Type B pancreatic cell (in vitro differentiated cells): ENCODE measurements around the gene CCT4. TPM values are rescaled to one million over a fixed set of nuclear protein-coding genes. Genes with fewer than 3 reads are reported as not detected.
A peak's percentile ranks its signal among the peaks of the same experiment; 100 is the strongest.
"Not testable (repeated sequence)": the region's sequence is repeated elsewhere in the genome, so short reads cannot be mapped to it uniquely, and the experiment has no call there.

Experiments used
- DNase-seq: peaks from one replicate; pipeline ENCODE4 v3.0.0; 2021; ENCODE audit warnings: mixed read lengths; ENCODE audit not compliant: unreplicated experiment; ENCODE audit errors: extremely low spot score
- H3K27ac Mint-ChIP-seq: 2 replicates; pipeline ENCODE4 v1.8.0; 2021; ENCODE audit warnings: mild to moderate bottlenecking, mixed read lengths
- H3K27me3 Mint-ChIP-seq: 2 replicates; pipeline ENCODE4 v1.8.0; 2021; ENCODE audit warnings: mixed read lengths
- H3K36me3 Mint-ChIP-seq: 2 replicates; pipeline ENCODE4 v1.8.0; 2021; ENCODE audit warnings: mixed read lengths
- H3K4me1 Mint-ChIP-seq: one replicate; pipeline ENCODE4 v1.8.0; 2021; ENCODE audit warnings: mixed read lengths; ENCODE audit not compliant: unreplicated experiment
- H3K4me3 Mint-ChIP-seq: 2 replicates; pipeline ENCODE4 v1.8.0; 2021; ENCODE audit warnings: mild to moderate bottlenecking, mixed read lengths
- H3K9me3 Mint-ChIP-seq: 2 replicates; pipeline ENCODE4 v1.8.0; 2021; ENCODE audit warnings: mixed read lengths
- total RNA-seq: library from RNA; stranded (reverse); gene quantifications from 2 replicates; pipeline ENCODE4 v1.2.1, GENCODE V29; 2021; ENCODE audit warnings: low replicate concordance
- TF ChIP-seq, protein P1 (sequence below): fragments of 200-600 bp; sonication (generic); conservative IDR thresholded peaks from 2 replicates; pipeline ENCODE4 v1.5.0; 2021; ENCODE audit warnings: antibody characterized with exemption, mild to moderate bottlenecking

CCT4 gene
- total RNA-seq, 1 donor from 2014 or later: 204 TPM

DNA sequence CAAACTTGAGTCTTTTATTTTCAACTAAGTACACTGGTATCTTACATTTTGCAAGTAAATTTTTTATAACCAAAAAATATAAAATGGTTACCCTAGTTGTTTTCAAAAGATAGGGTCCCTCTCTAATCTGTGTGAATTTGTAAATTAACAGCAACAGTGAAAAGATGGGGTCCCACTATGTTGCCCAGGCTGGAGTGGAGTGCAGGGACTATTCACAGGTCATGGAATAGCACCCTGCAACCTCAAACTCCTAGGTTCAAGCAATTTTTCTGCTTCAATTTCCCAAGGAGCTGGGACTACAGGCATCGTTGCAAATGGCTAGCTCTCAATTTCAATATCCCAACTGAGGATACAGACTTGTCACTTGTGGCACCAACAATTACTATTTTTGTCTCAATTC, 12.1 kb downstream of the CCT4 start:
- H3K4me1 Mint-ChIP-seq: no peaks in the 10 kb centered on the region
- H3K27ac Mint-ChIP-seq: no peak overlapping the region
- DNase-seq: no peak
- no peaks in the 10 kb centered on the region for H3K27me3 Mint-ChIP-seq
- H3K4me3 Mint-ChIP-seq: no peak overlapping the region
- no peaks in the 10 kb centered on the region for H3K9me3 Mint-ChIP-seq
- peaks cover 28% of the 10 kb centered on the region for H3K36me3 Mint-ChIP-seq
- TF ChIP-seq, protein P1, sequence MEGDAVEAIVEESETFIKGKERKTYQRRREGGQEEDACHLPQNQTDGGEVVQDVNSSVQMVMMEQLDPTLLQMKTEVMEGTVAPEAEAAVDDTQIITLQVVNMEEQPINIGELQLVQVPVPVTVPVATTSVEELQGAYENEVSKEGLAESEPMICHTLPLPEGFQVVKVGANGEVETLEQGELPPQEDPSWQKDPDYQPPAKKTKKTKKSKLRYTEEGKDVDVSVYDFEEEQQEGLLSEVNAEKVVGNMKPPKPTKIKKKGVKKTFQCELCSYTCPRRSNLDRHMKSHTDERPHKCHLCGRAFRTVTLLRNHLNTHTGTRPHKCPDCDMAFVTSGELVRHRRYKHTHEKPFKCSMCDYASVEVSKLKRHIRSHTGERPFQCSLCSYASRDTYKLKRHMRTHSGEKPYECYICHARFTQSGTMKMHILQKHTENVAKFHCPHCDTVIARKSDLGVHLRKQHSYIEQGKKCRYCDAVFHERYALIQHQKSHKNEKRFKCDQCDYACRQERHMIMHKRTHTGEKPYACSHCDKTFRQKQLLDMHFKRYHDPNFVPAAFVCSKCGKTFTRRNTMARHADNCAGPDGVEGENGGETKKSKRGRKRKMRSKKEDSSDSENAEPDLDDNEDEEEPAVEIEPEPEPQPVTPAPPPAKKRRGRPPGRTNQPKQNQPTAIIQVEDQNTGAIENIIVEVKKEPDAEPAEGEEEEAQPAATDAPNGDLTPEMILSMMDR: no peak

DNA sequence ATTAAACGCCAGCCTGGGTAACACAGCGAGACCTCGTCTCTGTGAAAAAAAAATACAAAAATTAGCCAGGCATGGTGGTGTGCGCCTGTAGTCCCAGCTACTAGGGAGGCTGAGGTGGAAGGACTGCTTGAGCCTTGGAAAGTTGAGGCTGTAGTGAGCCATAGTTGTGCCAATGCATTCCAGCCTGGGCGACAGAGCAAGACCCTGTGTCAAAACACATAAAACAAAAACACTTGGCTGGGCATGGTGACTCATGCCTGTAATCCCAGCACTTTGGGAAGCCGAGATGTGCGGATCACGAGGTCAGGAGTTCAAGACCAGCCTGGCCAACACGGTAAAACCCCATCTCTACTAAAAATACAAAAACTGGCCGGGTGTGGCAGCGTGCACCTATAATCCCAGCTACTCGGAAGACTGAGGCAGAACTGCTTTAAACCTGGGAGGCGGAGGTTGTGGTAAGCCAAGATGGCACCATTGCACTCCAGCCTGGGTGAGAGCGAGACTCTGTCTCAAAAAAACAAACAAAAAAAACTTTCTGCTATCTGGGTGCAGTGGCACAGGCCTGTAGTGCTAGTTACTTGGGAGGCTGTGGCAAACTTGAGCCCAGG, 21.9 kb downstream of the CCT4 start:
- not testable (repeated sequence) for H3K4me3 Mint-ChIP-seq, H3K27me3 Mint-ChIP-seq, DNase-seq, H3K27ac Mint-ChIP-seq, H3K9me3 Mint-ChIP-seq, H3K4me1 Mint-ChIP-seq
- peaks cover 54% of the 10 kb centered on the region for H3K36me3 Mint-ChIP-seq

DNA sequence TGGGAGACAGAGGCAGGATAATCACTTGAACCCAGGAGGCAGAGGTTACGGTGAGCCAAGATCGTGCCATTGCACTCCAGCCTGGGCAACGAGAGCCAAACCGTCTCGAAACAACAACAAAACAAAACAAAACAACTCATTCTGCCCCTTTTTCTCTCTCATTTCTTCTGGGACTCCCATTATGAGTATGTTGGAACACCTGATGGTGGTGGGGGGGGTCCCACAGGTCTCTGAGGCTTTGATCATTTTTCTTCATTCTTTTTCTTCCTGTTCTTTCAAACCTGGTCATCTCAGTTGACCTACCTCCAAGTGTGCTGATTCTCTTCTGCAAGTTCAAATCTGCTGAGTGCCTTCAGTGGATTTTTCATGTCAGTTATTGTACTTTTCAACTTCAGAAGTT, 26.4 kb downstream of the CCT4 start:
- Mint-ChIP-seq H3K4me3 (no peak overlapping the region), H3K36me3 (peaks cover 37% of the 10 kb centered on the region), H3K4me1 (no peaks in the 10 kb centered on the region), H3K9me3 (peaks cover 4% of the 10 kb centered on the region), H3K27me3 (no peaks in the 10 kb centered on the region), H3K27ac (no peak overlapping the region)
- TF ChIP-seq, protein P1: no peak
- no peak for DNase-seq

DNA sequence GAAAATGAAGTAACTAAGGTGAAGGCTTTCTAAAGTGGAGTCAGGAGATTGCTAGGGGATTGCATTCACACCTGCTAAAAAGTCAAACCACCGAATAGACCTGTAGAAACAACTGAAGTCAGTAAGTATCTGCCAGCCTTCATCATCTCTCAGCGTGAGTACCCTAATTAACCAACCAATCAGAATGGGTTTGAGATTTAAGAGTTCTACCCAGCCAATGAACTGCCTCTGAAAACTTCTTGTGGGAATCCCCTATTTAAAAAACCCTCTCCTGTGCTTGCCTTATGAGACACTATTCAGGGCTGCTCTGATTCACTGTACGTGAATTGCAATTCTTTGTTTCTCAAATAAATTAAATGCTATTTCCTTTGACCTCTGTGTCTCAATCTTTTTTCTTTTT, 31.2 kb downstream of the CCT4 start:
- H3K27ac Mint-ChIP-seq: no peak overlapping the region
- TF ChIP-seq, protein P1: no peak

DNA sequence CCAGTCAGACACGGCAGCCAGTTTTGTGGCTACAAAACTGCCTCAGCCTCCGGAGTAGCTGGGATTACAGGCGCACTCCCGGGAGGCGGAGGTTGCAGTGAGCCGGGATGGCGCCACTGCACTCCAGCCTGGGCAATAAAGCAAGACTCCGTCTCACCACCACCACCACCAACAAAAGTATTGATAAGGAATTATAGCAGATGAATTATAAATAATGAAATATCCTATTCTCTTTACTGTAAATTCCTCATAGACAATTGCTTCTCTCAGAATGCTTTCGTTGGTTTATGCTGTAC, 33.2 kb downstream of the CCT4 start:
- Mint-ChIP-seq H3K36me3 (no peaks in the 10 kb centered on the region), H3K4me1 (peaks cover 11% of the 10 kb centered on the region), H3K4me3 (peak overlapping the region; percentile 95), H3K9me3 (no peaks in the 10 kb centered on the region), H3K27me3 (no peaks in the 10 kb centered on the region), H3K27ac (peak overlapping the region; percentile 89)
- TF ChIP-seq, protein P1: no peak
- DNase-seq: no peak

More for the DNA sequence above, 31.2 kb downstream of the CCT4 start:
- DNase-seq: no peak
- no peaks in the 10 kb centered on the region for H3K27me3 Mint-ChIP-seq
- H3K4me3 Mint-ChIP-seq: no peak overlapping the region
- H3K9me3 Mint-ChIP-seq: no peaks in the 10 kb centered on the region
- peaks cover 8% of the 10 kb centered on the region for H3K4me1 Mint-ChIP-seq
- peaks cover 7% of the 10 kb centered on the region for H3K36me3 Mint-ChIP-seq

DNA sequence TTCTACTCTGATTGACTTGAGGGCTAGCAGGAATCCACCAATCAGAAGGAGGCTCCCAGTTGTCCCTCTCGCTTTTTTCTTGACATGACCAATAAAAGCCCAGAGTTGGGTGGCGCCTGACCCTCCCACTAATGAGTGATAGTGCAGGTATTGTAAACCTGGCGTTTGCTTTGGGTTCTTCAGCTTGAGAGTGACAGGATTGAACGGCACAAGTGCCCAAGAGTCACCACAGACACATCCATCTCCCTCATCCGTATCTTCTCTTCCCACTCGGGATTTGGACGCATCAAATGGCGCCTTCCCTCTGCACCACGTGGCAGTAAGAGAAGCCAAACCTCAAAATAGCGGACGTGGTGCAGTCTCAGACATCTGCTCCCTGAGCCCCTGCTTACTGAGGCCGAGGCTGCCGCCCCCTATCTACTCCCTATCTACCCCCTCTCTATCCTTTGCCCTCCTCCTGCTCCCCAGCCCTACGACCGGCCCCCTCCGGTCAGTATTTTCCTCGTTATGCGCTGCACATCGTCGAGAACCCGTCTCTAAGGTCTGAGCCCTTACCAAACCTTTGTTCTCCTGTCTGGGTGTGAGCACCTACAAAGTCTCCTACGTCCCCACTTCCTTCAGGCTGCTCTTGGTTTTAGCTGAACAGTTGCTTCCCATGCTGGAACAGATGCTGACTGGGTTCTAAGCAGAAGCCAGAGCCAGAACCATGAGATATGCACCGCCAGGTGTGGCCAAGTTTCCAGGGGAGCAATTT, 33.7 kb downstream of the CCT4 start:
- H3K36me3 Mint-ChIP-seq: no peaks in the 10 kb centered on the region
- H3K4me1 Mint-ChIP-seq: peaks cover 11% of the 10 kb centered on the region
- H3K9me3 Mint-ChIP-seq: no peaks in the 10 kb centered on the region
- H3K27ac Mint-ChIP-seq: peak overlapping the region; percentile 89
- TF ChIP-seq, protein P1: peak; percentile 14
- DNase-seq: peak; percentile 87
- peak overlapping the region; percentile 95 for H3K4me3 Mint-ChIP-seq
- H3K27me3 Mint-ChIP-seq: no peaks in the 10 kb centered on the region
